NCI-H1694 treated with DMSO at 0.1 percent for 48 hours (cell line): ENCODE results near the gene CHD5.

ENCODE experiments used
- DNase-seq: peaks from one replicate; lab custom pipeline; 2025; lab: John Stamatoyannopoulos, UW

The CHD5 gene

DNA sequence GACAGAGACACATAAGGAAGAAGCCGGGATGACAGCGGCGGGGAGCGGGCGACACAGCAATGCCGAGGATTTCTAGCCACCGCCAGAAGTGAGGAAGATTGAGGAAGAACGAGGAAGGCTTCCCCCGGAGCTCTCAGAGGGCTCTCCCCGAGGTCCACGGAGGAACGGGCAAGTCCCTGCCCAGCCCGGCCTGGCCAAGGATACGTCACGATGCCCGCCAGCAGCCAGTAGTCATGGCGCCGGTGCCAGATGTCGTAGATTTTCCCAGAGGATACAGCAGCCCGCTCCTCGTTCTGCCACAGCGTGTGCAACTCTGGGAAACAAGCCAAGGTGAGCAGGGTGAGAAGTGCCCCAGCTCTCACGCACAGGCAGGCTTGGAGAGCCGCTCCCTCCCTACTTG is 68.5 kb downstream of the CHD5 start:
- peak; percentile 91 for DNase-seq

DNA sequence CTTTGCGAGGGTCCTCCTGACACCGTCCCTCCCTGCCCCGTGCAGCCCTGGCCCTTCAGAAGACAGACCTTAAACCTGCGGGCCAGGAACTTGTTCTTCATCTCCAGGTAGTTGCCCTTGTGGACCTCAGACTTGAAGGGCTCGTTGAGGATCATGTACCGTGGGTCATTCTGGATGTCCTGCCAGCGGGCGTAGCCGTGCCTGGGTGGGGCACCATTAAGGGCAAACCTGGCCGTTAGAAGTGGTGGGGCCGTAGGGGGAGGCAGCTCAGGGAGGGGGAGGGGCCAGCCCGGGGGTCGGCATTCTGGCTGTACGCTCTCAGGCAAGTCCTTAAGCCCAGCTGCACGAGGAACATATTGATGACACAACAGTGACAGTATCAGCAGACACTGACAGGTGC is 69.8 kb downstream of the CHD5 start:
- DNase-seq, result no peak

DNA sequence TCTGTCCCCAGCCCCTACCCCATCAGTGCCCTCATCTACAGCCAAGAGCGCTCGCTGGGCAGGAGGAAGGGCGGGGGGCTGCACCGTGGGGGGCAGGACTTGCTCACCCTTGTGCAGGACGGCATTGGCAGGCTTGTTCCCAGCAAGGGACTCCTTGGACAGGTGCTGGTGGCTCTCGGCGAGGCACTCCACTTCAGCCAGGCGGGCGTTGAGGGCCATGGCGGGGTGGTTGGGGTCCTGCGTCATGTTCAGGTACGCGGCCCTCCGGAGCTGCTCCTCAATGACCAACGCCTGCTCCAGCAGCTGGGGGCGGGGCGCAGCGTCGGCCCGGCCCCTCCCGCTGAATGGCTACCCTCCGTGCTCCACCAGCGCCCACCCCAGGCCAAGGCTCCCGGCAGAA is 70.4 kb downstream of the CHD5 start:
- no peak for DNase-seq

DNA sequence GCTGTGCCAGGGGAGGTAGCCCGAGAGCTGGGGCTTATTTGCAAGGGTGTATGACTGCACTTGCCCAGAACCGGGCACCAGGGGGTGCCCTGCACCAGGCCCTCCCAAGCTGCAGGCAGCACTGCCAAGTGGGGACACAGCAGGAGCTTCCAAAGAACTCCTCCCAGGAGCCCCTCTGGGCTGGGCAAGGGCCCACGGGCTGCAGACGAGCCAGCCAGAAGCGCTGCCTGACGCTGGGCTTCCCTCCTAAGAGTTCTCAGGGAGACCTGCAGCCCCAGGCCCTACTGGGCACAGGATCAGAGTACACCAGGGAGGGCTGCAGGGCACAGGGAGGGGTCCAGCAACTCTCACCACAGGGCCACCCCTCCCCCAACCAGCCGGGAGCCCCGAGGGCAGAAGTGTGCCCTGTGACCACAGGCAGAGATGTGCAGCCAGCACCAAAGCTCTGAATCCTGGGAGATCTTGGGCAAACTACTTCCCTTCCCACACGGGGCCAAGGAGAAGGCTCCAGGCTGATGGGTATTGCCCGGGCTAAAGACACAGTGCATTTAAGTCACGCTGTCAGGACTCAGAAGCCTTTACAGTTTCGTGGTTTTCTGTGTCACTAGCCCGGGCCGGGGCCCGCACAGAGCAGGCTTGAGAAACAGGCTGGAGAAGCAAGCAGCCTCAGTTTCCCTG is 71.0 kb downstream of the CHD5 start:
- DNase-seq, result peak; percentile 63

DNA sequence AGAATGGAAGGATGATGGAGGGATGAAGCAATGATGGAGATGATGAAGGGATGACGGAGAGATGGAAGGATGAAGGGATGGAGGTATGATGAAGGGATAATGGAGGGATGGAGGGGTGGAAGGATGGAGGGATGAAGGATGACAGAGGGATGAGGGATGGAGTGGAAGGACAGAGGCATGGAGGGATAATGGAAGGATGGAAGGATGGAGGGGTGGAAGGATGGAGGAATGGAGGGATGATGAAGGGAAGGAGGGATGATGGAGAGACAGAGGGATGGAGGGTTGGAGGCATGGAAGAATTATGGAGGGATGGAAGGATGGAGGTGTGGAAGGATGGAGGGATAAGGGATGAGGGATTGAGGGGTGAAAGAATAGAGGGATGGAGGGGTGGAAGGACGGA is 71.6 kb downstream of the CHD5 start:
- no peak for DNase-seq

DNA sequence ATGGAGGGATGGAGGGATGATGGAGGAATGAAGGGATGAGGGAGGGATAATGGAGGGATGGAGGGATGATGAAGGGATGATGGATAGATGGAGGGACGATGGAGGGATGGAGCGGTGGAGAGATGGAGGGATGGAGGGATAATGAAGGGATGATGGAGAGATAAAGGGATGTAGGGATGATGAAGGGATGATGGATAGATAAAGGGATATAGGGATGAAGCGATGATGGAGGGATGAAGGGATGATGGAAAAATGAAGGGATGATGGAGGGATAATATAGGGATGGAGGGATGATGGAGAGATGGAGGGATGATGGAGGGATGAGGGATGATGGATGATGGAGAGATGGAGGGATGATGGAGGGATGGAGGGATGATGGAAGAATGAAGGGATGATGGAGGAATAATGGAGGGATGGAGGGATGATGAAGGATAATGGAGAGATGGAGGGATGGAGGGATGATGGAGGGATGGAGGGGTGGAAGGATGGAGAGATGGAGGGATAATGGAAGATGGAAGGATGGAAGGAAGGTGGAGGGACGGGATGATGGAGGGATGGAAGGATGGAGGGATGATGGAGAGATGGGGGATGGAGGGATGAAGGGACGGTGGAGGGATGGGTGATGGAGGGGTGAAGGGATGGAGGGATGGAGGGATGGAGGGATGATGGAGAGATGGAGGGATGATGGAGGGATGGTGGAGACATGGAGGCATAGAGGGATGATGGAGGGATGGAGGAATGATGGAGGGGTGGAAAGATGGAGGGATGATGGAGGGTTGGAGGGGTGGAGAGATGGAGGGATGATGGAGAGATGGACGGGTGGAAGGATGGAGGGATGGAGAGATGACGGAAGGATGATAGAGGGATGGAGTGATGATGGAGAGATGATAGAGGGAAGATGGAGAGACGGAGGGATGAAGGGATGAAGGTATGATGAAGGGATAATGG is 72.4 kb downstream of the CHD5 start:
- no peak for DNase-seq

DNA sequence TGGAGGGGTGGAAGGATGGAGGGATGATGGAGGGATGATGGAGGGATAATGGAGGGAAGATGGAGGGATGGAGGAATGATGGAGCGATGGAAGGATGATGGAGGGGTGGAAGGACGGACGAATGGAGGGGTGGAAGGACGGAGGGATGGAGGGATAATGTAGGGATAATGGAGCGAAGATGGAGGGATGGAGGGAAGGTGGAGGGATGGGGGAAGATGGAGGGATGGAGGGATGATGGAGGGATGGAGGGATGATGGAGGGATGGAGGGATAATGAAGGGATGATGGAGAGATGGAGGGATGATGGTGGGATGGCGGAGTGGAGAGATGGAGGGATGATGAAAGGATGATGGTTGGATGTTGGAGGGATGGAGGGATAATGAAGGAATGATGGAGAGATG is 73.1 kb downstream of the CHD5 start:
- DNase-seq, result no peak

DNA sequence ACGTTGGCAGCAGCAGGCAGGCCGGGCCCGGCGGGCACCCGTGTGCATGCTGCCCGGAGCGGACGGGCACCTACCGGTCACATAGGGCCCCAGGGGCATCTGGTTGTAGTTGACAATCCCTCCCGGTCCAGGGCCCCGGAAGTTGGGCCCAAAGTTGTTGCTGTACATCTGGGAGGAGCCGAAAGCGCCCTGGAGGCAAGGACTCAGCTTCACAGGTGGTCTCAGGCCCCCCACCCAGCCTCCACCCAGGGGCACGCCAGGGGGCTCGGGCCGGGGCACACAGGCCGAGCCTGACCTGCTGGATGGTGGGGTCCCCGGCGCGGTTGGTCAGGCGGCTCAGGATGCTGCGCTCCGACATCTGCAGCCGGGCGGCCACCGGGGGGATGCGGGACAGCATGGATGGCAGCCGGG is 73.8 kb downstream of the CHD5 start:
- DNase-seq, result no peak

DNA sequence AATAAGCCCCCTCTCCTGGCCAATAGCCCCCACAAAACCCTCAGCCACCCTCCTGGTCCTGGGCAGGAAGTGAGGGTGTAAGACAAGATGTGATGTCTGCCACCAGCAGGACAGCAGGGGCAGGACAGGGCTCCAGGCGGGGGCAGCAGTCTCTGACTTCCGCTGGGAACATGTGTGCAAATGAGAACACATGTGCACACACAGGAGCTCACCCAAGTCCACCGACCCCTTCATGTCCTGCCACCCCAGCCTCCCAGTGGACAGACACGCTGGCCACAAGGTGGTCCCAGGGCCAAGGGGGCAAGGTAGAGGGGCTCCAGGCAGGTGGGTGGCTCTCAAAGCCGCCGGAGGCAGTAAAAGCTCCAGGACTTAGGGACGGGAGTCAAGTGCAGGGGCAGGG is 74.4 kb downstream of the CHD5 start:
- no peak for DNase-seq

DNA sequence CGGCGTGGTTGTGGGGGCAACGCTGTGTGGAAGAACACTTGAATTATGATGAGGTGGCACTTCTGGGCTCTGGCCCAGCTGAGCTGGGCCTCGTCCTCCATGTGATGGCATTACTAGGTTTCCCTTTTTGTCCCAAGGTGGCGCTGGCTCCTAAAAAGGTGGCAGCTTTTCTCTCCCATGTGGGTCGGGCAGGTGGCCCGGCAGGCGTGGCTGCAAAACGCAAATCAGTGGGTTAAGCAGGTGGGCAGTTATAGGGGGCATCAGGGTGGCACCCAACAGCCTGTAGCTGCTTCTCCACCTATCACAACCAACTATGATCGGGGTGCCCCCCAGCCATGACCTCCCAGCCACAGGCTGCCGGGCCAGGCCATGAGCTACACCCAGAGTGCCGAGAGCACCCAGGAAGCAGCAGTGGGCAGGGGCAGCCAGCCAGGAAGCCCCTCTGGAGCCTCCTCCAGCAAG is 74.9 kb downstream of the CHD5 start:
- DNase-seq, result no peak

DNA sequence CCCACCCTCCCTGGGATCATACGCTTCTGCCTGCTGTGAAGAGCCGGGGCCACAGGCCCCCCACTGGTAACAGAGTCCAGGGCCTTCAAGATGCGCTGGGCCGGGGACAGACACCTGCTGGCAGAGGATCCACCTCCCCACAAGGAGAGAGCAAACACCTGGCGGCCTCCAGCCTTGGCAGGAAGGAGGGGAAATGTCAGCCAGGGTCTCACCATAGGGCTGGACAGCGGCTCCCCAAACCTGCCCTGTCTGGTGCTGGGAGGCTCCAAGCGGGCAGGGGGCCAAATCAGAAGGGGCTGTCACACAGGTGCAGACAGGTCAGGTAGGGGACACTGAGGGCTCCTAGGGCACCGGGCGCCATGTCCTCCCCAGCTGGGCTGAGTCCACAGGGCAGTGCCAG is 75.5 kb downstream of the CHD5 start:
- DNase-seq, result no peak

DNA sequence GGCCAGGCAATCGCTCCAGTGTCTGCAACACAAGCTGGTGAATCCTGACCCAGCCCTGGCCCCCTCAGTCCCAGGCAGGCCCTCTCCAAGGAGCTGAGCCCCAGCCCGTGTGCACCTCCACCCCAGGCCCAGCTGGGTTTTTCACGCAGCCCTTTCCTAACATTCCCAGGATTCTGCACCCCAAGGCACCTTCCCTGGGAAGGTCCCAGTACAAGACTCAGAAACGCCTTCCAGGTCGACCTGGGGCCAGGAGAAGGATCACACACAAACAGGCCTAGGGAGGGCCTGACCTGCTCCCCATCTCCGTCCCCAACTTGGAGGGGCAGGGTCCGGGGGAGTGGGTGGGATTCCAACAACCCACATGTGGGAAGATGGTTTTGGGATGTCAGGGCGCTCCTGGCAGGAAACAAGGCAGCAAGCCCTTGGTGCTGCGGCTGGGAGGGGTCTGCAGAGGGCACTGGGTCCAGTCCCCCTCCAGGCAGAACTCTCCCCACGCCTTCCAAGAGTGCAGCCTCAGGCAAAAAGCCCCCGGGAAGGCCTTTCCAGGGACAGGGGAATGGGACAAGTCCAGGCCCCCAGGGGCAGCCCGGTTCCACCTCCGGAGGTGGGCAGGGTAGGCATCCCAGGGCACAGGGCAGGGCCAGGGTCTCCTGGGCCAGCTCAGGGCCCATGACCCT is 76.1 kb downstream of the CHD5 start:
- no peak for DNase-seq

DNA sequence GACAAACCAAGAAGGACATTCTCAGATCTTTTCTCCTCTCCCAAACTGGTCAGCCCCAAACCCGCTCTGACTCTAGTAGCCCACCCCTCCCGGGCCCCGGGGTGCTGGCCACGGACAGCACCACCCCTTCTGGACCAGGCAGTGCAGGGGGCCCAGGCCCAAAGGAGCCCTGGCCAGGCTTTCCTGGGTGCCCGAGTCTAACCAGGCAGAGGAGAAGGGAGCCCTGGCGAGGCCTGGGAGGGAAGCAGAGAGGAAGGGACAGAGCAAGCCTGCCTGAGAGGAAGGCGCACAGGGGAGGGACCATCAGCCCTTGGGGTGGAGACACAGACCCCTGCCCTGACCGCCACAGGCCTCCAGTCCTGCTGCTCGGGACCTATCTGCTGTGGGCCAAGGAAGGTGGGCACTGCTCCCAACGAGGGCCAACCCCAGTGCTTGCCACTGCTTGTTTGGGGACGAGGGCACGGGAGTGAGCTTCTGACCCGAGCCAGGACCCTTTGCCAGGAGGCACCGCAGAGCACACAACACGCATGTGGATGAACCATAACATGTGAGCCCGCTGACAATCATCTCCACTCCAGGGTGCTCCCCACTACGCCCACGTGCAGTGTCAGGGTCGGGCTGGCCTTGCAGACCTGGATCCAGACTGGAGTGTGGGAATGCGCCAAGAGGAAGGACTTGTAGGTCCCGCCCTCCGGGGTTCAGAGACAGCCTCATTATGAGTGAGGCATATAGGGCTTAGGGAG is 76.8 kb downstream of the CHD5 start:
- DNase-seq, result no peak

DNA sequence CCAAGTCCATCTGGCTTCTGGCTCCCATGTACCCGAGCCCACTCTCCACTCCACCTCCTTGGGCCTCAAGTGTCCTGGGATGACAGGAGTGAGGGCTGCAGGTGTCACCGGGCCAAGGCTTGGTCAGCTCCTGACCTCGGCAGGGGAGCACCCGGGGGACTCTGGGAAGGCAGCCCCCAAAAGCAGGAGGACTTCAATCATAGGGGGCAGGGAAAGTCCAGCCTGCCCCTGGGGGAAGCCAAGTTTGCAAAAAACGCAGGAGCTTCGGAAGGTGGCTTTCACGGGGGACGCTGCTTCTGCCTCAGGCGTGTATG is 77.6 kb downstream of the CHD5 start:
- DNase-seq, result no peak

DNA sequence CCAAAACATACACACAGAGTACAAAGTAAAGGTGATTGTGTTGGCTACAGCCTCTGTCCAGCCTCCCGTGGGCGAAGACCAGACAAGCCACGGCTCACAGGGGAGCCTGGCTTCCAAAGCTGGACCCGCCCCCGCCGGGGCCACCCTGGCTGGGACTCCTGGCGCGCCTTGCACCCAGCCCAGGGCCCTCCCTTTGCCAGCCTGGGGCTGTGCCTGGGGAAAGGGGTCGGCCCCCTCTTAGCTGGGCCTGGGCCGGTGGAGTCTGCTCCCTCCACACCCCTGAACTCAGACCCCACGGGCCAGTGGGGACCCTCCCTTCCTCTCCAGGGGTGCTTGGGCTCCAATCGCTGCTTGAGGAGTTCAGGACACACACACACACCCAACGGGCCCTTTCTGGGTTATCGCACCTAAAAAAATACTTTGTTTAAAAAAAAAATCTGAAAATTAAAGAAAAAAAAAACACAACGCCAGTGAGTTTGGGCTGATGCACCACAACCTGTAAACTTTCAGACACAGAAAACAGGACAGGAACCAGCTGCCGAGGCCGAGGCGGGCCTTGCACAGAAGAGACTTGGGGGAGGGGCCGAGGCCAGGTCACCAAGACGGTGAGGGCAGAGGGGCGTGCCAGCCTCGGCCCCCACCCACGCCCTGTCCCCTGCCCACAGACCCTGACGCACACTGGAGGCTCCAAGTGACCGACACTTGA is 78.1 kb downstream of the CHD5 start:
- DNase-seq, result no peak

DNA sequence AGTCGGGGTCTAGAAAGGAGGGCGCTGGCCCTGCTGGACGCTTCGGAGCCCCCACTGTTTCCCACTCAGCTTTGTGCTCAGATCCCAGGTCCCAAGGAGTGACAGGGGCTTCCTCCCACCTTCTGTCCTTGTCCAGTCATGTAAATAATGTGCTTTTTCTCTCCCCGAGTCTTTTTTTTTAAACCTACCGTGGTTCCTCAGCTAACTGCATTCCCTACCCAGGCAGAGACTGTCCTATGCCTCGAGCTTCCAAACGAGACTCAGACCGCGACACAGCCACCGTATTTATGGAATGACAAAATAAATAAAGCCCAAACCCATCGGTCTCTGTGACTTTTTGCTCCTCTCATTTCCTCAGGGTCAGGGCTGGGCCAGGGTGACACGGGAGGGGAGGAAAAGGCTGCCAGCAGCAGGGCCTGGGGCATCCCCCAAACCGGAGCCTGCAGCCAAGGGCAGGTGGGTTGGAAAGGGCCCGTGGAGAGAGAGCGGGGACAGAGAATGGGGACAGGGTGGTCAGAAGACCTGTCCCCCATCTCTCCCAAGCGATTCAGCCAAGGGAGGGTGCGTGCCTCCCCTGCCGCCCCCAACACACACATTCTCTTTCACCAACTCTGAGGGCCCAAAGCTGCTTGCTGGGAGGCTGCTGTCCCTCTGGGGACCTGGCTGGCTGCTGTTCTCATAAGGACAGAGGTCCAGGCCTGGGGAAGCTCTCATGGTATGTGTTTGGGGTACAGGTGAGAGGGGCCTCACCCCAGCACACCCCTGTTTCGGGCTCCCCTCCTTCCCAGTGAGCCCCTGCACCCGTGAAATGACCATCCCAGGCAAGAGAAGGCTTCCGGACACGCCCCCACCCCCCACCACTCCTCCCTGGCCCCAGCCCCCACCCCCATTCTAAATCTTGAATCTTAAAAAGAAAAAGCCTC is 79.0 kb downstream of the CHD5 start:
- DNase-seq, result no peak

DNA sequence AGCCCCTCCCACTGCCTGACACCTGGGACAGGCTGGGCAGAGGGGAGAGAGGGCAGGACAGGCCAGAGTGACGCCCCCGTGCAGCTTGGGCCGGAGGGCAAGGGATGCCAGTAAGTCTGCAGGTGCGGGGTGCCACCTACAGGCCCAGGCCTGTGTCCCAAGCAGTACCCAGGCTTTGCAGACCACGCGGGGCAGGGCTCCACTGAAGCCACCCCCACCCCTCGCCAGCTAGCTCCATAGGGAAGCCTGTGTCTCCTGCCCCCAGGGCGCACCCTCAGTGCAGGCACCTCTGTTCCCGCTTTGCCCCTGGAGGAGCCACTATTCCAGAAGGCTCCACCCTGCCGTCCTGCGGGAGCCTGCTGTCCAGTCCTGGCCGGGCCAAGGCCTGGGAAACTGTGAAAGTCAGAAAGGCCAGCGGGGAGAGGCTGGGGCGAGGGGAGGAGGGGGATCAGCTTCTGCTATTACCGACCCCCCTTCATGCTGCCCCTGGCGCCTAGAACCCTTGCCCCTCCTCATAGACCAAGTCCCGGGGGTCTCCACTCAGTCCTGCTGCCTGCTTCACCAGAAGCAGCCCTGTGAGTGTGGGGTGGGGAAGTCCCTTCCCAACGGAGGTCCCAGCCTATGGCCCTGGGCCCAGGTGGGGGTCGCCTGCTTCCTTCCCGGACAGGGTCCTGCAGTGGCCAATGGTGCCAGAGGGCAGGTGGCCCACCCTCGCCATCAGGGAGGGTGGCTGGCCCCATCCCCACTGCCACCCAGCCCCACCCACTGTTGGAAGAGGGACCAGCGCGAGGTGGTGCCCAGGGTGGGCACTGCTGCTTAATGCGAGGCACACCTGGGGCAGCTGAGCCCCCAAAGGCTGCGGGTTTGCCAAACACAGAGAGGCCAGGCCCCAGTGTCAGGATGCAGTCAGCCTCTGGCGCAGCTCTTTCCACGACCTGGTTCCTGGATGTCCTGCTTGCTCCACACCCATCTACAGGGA is 80.0 kb downstream of the CHD5 start:
- DNase-seq, result no peak

DNA sequence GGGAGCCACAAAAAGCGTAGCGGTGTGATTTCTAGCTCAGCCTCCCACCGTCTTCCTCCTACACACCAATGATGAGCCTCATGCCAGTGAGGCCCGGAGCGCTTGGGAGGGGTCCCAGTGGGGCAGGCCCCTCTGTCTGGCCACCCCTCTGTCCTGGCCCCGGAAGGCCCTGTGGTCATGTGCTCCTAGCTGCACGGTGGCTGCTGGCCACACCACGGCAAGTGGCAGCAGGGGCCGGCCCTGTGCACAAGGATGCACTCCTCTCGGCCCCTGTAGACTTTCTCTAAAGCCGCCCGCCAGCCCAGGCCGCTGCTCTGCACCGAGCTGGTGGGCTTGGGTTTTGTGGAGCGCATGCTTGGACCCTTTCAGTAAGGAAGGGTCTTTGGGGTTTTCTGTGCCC is 80.8 kb downstream of the CHD5 start:
- DNase-seq, result no peak
